ENCODE results near the gene OR4B1. TPM values are rescaled to one million over a fixed set of nuclear protein-coding genes. Genes with fewer than 3 reads are reported as not detected.
"Not testable (repeated sequence)": the region's sequence is repeated elsewhere in the genome, so short reads cannot be mapped to it uniquely, and the experiment has no call there.

The OR4B1 gene
- polyA plus RNA-seq = not detected

GRCh38 chr11:48216510-48216909 lies at the start of gene OR4B1:
Gene OR4B1 (plus strand): TSS chr11:48216810. CDS start chr11:48216810, 0 bp downstream.
- no peak within 1 kb of the TSS for H3K27ac ChIP-seq (ENCODE audit: low read depth, low read length)
- 58 to 68% (median 67%) methylated on average over 2 of the region's 2 CpGs for WGBS, 3 donors

- no peak overlapping the region for H3K27ac ChIP-seq (ENCODE audit: low read depth, low read length)
- 84 to 91% (median 85%) methylated on average over 6 of the region's 6 CpGs for WGBS, 3 donors
Measured at GRCh38 chr11:48167380-48167779, 49.2 kb upstream of the OR4B1 start.

GRCh38 chr11:48168815-48169214 lies 47.8 kb upstream of the OR4B1 start:
- 84 to 87% (median 86%) methylated on average over 6 of the region's 6 CpGs for WGBS, 3 donors
- H3K27ac ChIP-seq (ENCODE audit: low read depth, low read length) = no peak overlapping the region

GRCh38 chr11:48169259-48169658 lies 47.4 kb upstream of the OR4B1 start:
- 50 to 78% (median 67%) methylated on average over 6 of the region's 6 CpGs for WGBS, 3 donors
- no peak overlapping the region for H3K27ac ChIP-seq (ENCODE audit: low read depth, low read length)

GRCh38 chr11:48169717-48170116 lies 46.9 kb upstream of the OR4B1 start:
- 47 to 77% (median 58%) methylated on average over 7 of the region's 7 CpGs for WGBS, 3 donors
- no peak overlapping the region for H3K27ac ChIP-seq (ENCODE audit: low read depth, low read length)

GRCh38 chr11:48170241-48171233 lies 46.1 kb upstream of the OR4B1 start:
- no peak overlapping the region for H3K27ac ChIP-seq (ENCODE audit: low read depth, low read length)

GRCh38 chr11:48172818-48173609 lies 43.6 kb upstream of the OR4B1 start:
- H3K27ac ChIP-seq (ENCODE audit: low read depth, low read length) = no peak overlapping the region
- WGBS, 3 donors = 42 to 43% (median 42%) methylated on average over 14 of the region's 14 CpGs

More at GRCh38 chr11:48170241-48171233, 46.1 kb upstream of the OR4B1 start:
- WGBS, 3 donors = 52 to 70% (median 52%) methylated on average over 10 of the region's 10 CpGs

- 51 to 83% (median 75%) methylated on average over 4 of the region's 4 CpGs for WGBS, 3 donors
- no peak overlapping the region for H3K27ac ChIP-seq (ENCODE audit: low read depth, low read length)
Measured at GRCh38 chr11:48177661-48178060, 38.9 kb upstream of the OR4B1 start.

GRCh38 chr11:48180627-48181026 lies 36.0 kb upstream of the OR4B1 start:
- WGBS, 3 donors = 67 to 82% (median 81%) methylated on average over 6 of the region's 6 CpGs

GRCh38 chr11:48182860-48183526 lies 33.6 kb upstream of the OR4B1 start:
- WGBS, 3 donors = 69 to 80% (median 79%) methylated on average over 4 of the region's 4 CpGs

More at GRCh38 chr11:48180627-48181026, 36.0 kb upstream of the OR4B1 start:
- H3K27ac ChIP-seq (ENCODE audit: low read depth, low read length) = no peak overlapping the region

GRCh38 chr11:48184452-48184851 lies 32.2 kb upstream of the OR4B1 start:
- no peak overlapping the region for H3K27ac ChIP-seq (ENCODE audit: low read depth, low read length)

More at GRCh38 chr11:48182860-48183526, 33.6 kb upstream of the OR4B1 start:
- H3K27ac ChIP-seq (ENCODE audit: low read depth, low read length) = no peak overlapping the region

- not testable (repeated sequence) for H3K27ac ChIP-seq (ENCODE audit: low read depth, low read length)
- 60 to 70% (median 62%) methylated on average over 10 of the region's 10 CpGs for WGBS, 3 donors
Measured at GRCh38 chr11:48190906-48191654, 25.5 kb upstream of the OR4B1 start.

GRCh38 chr11:48193876-48194275 lies 22.7 kb upstream of the OR4B1 start:
- 40 to 66% (median 64%) methylated on average over 2 of the region's 2 CpGs for whole genome bisulfite sequencing, 3 donors
- H3K27ac ChIP-seq (ENCODE audit: low read depth, low read length) = no peak overlapping the region

- no peak overlapping the region for H3K27ac ChIP-seq (ENCODE audit: low read depth, low read length)
- WGBS, 3 donors = 63 to 91% (median 83%) methylated on average over 2 of the region's 2 CpGs
Measured at GRCh38 chr11:48207881-48208280, 8.7 kb upstream of the OR4B1 start.

- H3K27ac ChIP-seq (ENCODE audit: low read depth, low read length) = no peak overlapping the region
- WGBS, 3 donors = 19 to 35% (median 26%) methylated on average over 7 of the region's 7 CpGs
Measured at GRCh38 chr11:48210052-48210451, 6.6 kb upstream of the OR4B1 start.

GRCh38 chr11:48228761-48229160 lies 12.2 kb downstream of the OR4B1 start:
- H3K27ac ChIP-seq (ENCODE audit: low read depth, low read length) = no peak overlapping the region
- WGBS, 3 donors = 63 to 90% (median 82%) methylated on average over 11 to 18 of the region's 18 CpGs

- not testable (repeated sequence) for H3K27ac ChIP-seq (ENCODE audit: low read depth, low read length)
- 79 to 90% (median 90%) methylated on average over 11 of the region's 11 CpGs for WGBS, 3 donors
Measured at GRCh38 chr11:48230057-48230456, 13.4 kb downstream of the OR4B1 start.

GRCh38 chr11:48237727-48238126 lies 21.1 kb downstream of the OR4B1 start:
- 22 to 40% (median 40%) methylated on average over 3 of the region's 3 CpGs for WGBS, 3 donors
- H3K27ac ChIP-seq (ENCODE audit: low read depth, low read length) = no peak overlapping the region
